Trophoblast cell (in vitro differentiated cells and primary cell): ENCODE data around the gene EIF5.

Experiments used
- DNase-seq, 2 donors: peaks; one replicate each; pipeline ENCODE4 v3.0.0-alpha.2; 2016
- H2AFZ ChIP-seq: 2 replicates; pipeline ENCODE4 v1.6.1; 2013; ENCODE audit warnings: low read length, moderate library complexity, mild to moderate bottlenecking; ENCODE audit not compliant: insufficient read depth, poor library complexity
- H2AK5ac ChIP-seq: 2 replicates; pipeline ENCODE4 v1.6.1; 2013; ENCODE audit warnings: mild to moderate bottlenecking, low read length
- H2BK120ac ChIP-seq: 2 replicates; pipeline ENCODE4 v1.6.1; 2013; ENCODE audit warnings: low read length, mild to moderate bottlenecking, moderate library complexity; ENCODE audit not compliant: insufficient read depth, poor library complexity
- H2BK12ac ChIP-seq: 2 replicates; pipeline ENCODE4 v1.6.1; 2013; ENCODE audit warnings: mild to moderate bottlenecking, low read length, moderate library complexity
- H2BK5ac ChIP-seq: 2 replicates; pipeline ENCODE4 v1.6.1; 2013; ENCODE audit warnings: low read length, low read depth, moderate library complexity, mild to moderate bottlenecking; ENCODE audit not compliant: poor library complexity
- H3K14ac ChIP-seq: 2 replicates; pipeline ENCODE4 v1.6.1; 2013; ENCODE audit warnings: mild to moderate bottlenecking, low read length
- H3K18ac ChIP-seq: 2 replicates; pipeline ENCODE4 v1.6.1; 2013; ENCODE audit warnings: mild to moderate bottlenecking, low read length
- H3K23ac ChIP-seq: 2 replicates; pipeline ENCODE4 v1.6.1; 2013; ENCODE audit warnings: low read length
- H3K27ac ChIP-seq: 2 replicates; pipeline ENCODE4 v1.5.1; 2013; ENCODE audit warnings: low read depth, mild to moderate bottlenecking, inconsistent platforms, low read length, moderate library complexity
- H3K27me3 ChIP-seq: 2 replicates; pipeline ENCODE4 v1.6.1; 2013; ENCODE audit warnings: inconsistent platforms, mild to moderate bottlenecking, low read length, moderate library complexity; ENCODE audit not compliant: insufficient read depth
- H3K36me3 ChIP-seq, 2 experiments: 1 replicate in 1 of 2; 2 replicates in 1 of 2; pipeline ENCODE4 v1.6.1; 2013; ENCODE audit warnings: low read length in 2 of 2, mild to moderate bottlenecking in 2 of 2, moderate library complexity in 1 of 2; ENCODE audit not compliant: insufficient read depth in 2 of 2, control insufficient read depth in 1 of 2
- H3K4ac ChIP-seq: 2 replicates; pipeline ENCODE4 v1.6.1; 2013; ENCODE audit warnings: low read depth, mild to moderate bottlenecking, low read length, moderate library complexity
- H3K4me1 ChIP-seq, 2 experiments: 1 replicate in 1 of 2; 2 replicates in 1 of 2; pipeline ENCODE4 v1.6.1; 2013; ENCODE audit warnings: low read length in 2 of 2, mild to moderate bottlenecking in 2 of 2, moderate library complexity in 1 of 2; ENCODE audit not compliant: insufficient read depth in 2 of 2, control insufficient read depth in 1 of 2
- H3K4me2 ChIP-seq: 2 replicates; pipeline ENCODE4 v1.6.1; 2013; ENCODE audit warnings: inconsistent platforms, mild to moderate bottlenecking, low read length, moderate library complexity
- H3K4me3 ChIP-seq: 2 replicates; pipeline ENCODE4 v1.5.1; 2013; ENCODE audit warnings: mild to moderate bottlenecking, low read depth, low read length, inconsistent platforms
- H3K79me1 ChIP-seq: one replicate; pipeline ENCODE4 v1.6.1; 2013; ENCODE audit warnings: low read length
- H3K79me2 ChIP-seq: 2 replicates; pipeline ENCODE4 v1.6.1; 2013; ENCODE audit warnings: low read length, mild to moderate bottlenecking; ENCODE audit not compliant: control insufficient read depth, insufficient read depth, poor library complexity
- H3K9ac ChIP-seq: 2 replicates; pipeline ENCODE4 v1.6.1; 2013; ENCODE audit warnings: mild to moderate bottlenecking, low read length
- H3K9me3 ChIP-seq: 2 replicates; pipeline ENCODE4 v1.6.1; 2013; ENCODE audit warnings: low read depth, mild to moderate bottlenecking, control low read depth, inconsistent platforms, low read length; ENCODE audit not compliant: insufficient read depth
- H4K12ac ChIP-seq: 2 replicates; pipeline ENCODE4 v1.6.1; 2013; ENCODE audit warnings: low read depth, mild to moderate bottlenecking, low read length, moderate library complexity
- H4K8ac ChIP-seq: 2 replicates; pipeline ENCODE4 v1.6.1; 2013; ENCODE audit warnings: low read depth, mild to moderate bottlenecking, low read length, moderate library complexity
- H4K91ac ChIP-seq: one replicate; pipeline ENCODE4 v1.6.1; 2013; ENCODE audit warnings: low read depth, mild to moderate bottlenecking, low read length, moderate library complexity
- WGBS: extraction: QIAGEN DNeasy Blood & Tissue Kit; methylation state at CpG from one replicate; pipeline ENCODE4 v1.1.7; 2013; ENCODE audit warnings: missing lambda C conversion rate; ENCODE audit not compliant: insufficient read length, insufficient coverage; ENCODE audit errors: extremely low coverage; 5-methylcytosine and 5-hydroxymethylcytosine counted together

Gene EIF5

DNA sequence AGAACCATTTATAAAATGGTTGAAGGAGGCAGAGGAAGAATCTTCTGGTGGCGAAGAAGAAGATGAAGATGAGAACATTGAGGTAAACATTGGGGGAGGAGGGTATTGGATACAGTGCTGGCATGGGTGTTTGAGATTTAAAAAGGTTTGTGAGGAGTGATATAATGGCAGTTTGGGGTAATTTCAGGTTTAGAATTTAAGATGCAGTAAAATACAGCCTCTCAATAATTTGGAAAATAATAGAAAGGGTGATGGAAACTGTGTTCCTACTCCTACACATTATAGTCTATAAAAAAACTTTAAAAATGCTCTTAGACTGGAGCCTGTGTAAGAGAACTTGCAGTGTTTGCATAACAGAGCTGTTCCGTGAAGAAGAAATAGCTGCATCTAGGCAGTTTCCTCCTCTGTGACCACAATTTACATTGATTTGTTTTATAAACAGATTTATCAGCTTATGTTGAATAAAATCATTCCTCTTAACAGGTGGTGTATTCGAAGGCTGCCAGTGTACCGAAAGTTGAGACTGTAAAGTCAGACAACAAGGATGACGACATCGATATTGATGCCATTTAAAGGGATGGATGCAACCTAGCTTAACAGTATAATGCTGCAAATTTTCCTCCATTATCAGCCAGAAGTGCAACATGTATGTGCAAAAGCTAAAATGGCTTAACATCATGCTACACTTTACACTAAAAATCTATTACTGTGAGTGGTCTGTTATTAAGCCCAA is 6.6 kb downstream of the EIF5 start:
- H4K8ac ChIP-seq: no peak overlapping the region
- H3K23ac ChIP-seq: no peak overlapping the region
- no peak overlapping the region for H3K4me2 ChIP-seq
- no peak overlapping the region for H2AFZ ChIP-seq
- no peak overlapping the region for H3K9ac ChIP-seq
- no peak overlapping the region for H4K12ac ChIP-seq
- no peaks in the 10 kb centered on the region for H3K27me3 ChIP-seq
- H4K91ac ChIP-seq: no peak overlapping the region
- H3K79me2 ChIP-seq: no peaks in the 10 kb centered on the region
- H2AK5ac ChIP-seq: no peak overlapping the region
- no peak overlapping the region for H2BK120ac ChIP-seq
- WGBS: no CpG with 5 or more reads among the region's 6 CpGs
- H3K4ac ChIP-seq: no peak overlapping the region
- peaks cover 19 to 78% of the 10 kb centered on the region in 2 experiments for H3K36me3 ChIP-seq
- no peak for DNase-seq
- no peak overlapping the region for H3K14ac ChIP-seq
- H3K9me3 ChIP-seq: no peaks in the 10 kb centered on the region
- no peak overlapping the region for H2BK5ac ChIP-seq
- H3K79me1 ChIP-seq: no peaks in the 10 kb centered on the region
- no peak overlapping the region for H3K18ac ChIP-seq
- H3K4me3 ChIP-seq: no peak overlapping the region
- no peak overlapping the region for H2BK12ac ChIP-seq
- H3K27ac ChIP-seq: no peak overlapping the region
- H3K4me1 ChIP-seq: no peaks in the 10 kb centered on the region

DNA sequence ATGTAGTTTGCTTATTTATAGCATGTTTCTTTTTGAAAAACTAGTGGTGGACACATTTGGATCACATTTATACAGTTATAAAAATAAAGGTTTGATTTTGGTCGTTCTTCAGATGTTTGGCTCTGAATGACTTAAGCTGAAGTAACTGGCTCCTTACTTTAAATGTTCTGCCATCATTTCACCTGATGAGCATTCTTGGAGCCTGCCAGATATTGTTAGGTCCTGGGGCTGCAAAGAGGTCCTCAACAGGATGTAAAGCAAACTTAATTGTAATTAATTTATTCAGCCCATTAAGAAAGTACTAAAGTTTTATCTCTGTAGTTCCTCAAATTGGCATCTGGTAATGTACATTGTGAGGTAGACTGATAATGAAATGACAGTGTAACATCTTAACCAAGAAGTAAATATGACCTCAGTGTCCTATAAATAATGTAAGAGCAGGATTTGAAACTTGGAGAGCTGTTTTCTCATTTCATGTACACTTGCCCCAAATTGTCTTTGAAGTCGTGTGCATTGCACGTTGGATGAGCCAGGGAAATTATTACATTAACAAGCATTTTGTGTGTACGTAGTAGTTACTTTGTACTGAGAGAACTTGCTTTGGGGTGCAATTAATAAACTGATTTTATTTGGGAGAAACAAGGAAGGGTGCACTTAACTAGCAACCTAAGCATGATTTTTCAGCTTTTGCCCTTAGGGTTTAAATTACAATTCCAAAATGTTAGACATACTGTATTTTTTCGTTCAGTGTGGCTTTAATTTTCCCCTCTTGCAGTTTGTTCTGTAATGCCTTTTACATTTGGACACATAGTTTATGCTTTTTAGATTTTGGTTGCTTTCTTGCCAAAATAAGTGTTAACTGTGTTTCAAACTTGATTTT is 7.5 kb downstream of the EIF5 start:
- H2BK120ac ChIP-seq: no peak overlapping the region
- H3K4me2 ChIP-seq: no peak overlapping the region
- H3K4ac ChIP-seq: no peak overlapping the region
- H4K12ac ChIP-seq: no peak overlapping the region
- no peak overlapping the region for H3K27ac ChIP-seq
- no peaks in the 10 kb centered on the region for H3K9me3 ChIP-seq
- no peak overlapping the region for H2AFZ ChIP-seq
- no peak overlapping the region for H2BK12ac ChIP-seq
- H3K36me3 ChIP-seq: peaks cover 15 to 69% of the 10 kb centered on the region in 2 experiments
- H3K4me3 ChIP-seq: no peak overlapping the region
- H2AK5ac ChIP-seq: no peak overlapping the region
- no peak overlapping the region for H3K23ac ChIP-seq
- no peak overlapping the region for H4K8ac ChIP-seq
- H3K79me1 ChIP-seq: no peaks in the 10 kb centered on the region
- H2BK5ac ChIP-seq: no peak overlapping the region
- no peak for DNase-seq
- H3K18ac ChIP-seq: no peak overlapping the region
- no peak overlapping the region for H3K14ac ChIP-seq
- no CpG with 5 or more reads among the region's 5 CpGs for WGBS
- no peak overlapping the region for H3K9ac ChIP-seq
- H3K4me1 ChIP-seq: no peaks in the 10 kb centered on the region
- H4K91ac ChIP-seq: no peak overlapping the region
- no peaks in the 10 kb centered on the region for H3K79me2 ChIP-seq
- no peaks in the 10 kb centered on the region for H3K27me3 ChIP-seq

DNA sequence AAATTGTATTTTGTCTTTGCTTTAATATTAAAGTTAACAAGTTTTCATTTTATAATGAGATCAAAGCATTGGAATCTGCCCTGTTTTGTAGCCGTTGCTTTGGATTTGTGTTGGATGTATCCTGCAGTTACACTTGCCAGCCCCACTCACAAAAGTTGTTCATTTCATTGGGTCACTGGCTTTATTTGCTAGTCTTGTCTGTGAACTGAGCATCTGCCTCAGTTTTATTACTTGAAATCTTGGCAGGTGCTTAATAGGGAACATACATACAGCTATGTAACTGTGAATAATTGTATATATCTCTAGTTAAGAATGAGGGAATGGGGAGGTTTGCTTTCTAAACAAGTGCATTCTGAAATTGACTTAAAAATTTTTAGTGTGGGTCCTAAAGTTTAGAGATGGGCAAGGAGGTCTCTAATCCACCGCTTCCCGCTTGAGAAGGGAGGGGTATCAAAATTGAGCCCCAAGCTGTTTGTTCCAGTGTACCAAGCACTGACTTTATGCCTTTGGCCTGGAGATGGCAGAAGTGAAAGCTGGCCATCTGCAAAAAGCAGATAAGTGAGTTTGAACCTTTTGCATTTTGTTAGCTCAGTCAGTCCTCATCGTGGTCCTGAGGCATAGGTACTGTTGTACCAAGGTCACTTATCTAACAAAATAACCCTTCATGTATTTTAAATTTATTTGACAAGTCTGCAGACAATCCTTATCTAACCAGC is 9.3 kb downstream of the EIF5 start:
- Histone ChIP-seq H2BK5ac (no peak overlapping the region), H3K79me2 (no peaks in the 10 kb centered on the region), H3K79me1 (no peaks in the 10 kb centered on the region), H3K14ac (no peak overlapping the region), H2AK5ac (no peak overlapping the region), H3K36me3 (peaks cover 10 to 53% of the 10 kb centered on the region in 2 experiments), H4K12ac (no peak overlapping the region), H3K4ac (no peak overlapping the region), H3K9ac (no peak overlapping the region), H3K27me3 (no peaks in the 10 kb centered on the region), H2AFZ (no peak overlapping the region), H4K91ac (no peak overlapping the region), H4K8ac (no peak overlapping the region), H2BK12ac (no peak overlapping the region), H3K4me2 (no peak overlapping the region), H3K4me1 (no peaks in the 10 kb centered on the region), H3K9me3 (no peaks in the 10 kb centered on the region), H3K18ac (no peak overlapping the region), H3K4me3 (no peak overlapping the region), H2BK120ac (no peak overlapping the region), H3K23ac (no peak overlapping the region), H3K27ac (no peak overlapping the region)
- WGBS: no CpG with 5 or more reads among the region's 4 CpGs
- no peak for DNase-seq

DNA sequence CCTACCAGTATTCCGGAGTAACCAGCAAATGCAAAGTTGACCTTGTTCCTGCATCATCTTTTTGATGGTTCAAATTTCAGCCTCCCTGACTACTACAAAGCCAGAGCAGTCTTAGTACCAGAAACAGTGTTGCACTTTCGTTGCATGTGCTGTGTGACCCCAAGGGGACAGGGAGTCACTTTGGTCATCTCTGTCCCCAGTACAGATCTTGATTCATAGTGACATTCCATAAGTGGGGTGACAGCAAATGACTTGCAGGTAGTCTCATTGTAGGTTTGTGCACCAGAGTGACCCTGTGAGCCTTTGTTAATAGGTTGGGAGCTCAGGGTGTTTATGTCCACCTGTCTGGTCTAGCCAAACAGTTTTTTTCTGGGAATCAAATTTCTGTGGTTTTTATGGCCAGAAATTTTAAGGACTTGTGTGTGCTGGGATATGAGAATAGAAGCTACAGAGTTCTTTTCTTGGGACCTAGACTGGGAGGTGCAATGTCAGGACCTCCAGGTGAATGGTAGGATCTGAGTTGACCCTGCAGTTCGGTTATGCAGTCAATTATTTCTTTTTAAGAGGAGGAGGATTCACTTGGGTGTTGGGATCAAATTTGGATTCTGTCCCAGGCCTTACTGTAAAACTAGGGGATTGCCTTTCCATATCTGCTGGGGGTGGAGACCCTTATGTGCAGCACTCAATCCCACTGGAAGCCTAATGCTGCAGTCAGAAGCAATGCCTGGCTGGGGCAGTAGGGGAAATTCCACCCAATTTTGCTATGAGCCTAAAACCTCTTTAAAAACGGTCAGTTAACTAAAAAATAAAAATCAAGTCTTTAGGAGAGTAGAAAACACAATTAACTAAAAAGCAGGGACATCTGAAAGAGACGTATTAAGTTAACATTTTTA is 10.1 kb downstream of the EIF5 start:
- H4K12ac ChIP-seq: no peak overlapping the region
- H2AK5ac ChIP-seq: no peak overlapping the region
- no peak overlapping the region for H3K4ac ChIP-seq
- H3K23ac ChIP-seq: no peak overlapping the region
- no peak for DNase-seq
- no peak overlapping the region for H2AFZ ChIP-seq
- H3K4me3 ChIP-seq: no peak overlapping the region
- no peaks in the 10 kb centered on the region for H3K79me2 ChIP-seq
- H2BK12ac ChIP-seq: no peak overlapping the region
- H3K9me3 ChIP-seq: no peaks in the 10 kb centered on the region
- no peak overlapping the region for H3K14ac ChIP-seq
- H3K18ac ChIP-seq: no peak overlapping the region
- H2BK120ac ChIP-seq: no peak overlapping the region
- H4K91ac ChIP-seq: no peak overlapping the region
- no peak overlapping the region for H3K27ac ChIP-seq
- H3K36me3 ChIP-seq: peaks cover 8 to 45% of the 10 kb centered on the region in 2 experiments
- no peaks in the 10 kb centered on the region for H3K79me1 ChIP-seq
- WGBS: no CpG with 5 or more reads among the region's 5 CpGs
- H3K27me3 ChIP-seq: no peaks in the 10 kb centered on the region
- H2BK5ac ChIP-seq: no peak overlapping the region
- H4K8ac ChIP-seq: no peak overlapping the region
- H3K4me1 ChIP-seq: no peaks in the 10 kb centered on the region
- no peak overlapping the region for H3K9ac ChIP-seq
- H3K4me2 ChIP-seq: no peak overlapping the region
